Subcutaneous adipose tissue (tissue), 4 donors: ENCODE data around the gene KCNIP4. TPM values are rescaled to one million over a fixed set of nuclear protein-coding genes. Genes with fewer than 3 reads are reported as not detected.

Source experiments
- CTCF ChIP-seq: fragments of 450-650 bp; IDR thresholded peaks from one replicate; pipeline ENCODE4 v1.5.1; 2016; ENCODE audit warnings: low read depth, mild to moderate bottlenecking, control low read depth, antibody characterized with exemption, moderate library complexity
- total RNA-seq, 4 donors: library from RNA; depleted of rRNA; stranded (reverse); fragments of >200 nt; gene quantifications; one replicate each; pipeline ENCODE4 v1.1.0, GENCODE V29; 2016

The KCNIP4 gene
- total RNA-seq, 4 donors from 2014 or later: 0.34 TPM; not detected in 3

DNA sequence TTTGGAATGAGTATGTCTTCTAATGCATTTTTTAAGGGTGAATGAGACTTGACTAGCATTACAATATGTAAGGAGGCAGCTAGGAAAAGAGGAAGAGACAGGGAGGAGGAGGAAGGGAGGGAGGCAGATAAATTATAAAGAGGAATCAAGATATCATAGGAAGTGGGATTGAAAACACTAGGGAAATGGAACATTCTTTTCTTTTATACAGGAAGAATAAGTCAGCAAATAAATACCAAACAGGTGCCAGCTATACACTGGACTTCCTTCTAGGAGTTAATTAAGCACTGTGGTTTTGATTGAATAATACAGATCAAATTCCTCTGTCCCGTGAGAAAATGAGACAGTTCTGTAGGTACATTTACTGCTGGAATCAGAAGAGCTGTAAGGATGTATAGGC lies 1169.7 kb downstream of the KCNIP4 start:
- TF ChIP-seq CTCF: no peak

- no peak for TF ChIP-seq CTCF
These were observed 1175.2 kb downstream of the KCNIP4 start for GRCh38 chr4:20773144-20773997.

DNA sequence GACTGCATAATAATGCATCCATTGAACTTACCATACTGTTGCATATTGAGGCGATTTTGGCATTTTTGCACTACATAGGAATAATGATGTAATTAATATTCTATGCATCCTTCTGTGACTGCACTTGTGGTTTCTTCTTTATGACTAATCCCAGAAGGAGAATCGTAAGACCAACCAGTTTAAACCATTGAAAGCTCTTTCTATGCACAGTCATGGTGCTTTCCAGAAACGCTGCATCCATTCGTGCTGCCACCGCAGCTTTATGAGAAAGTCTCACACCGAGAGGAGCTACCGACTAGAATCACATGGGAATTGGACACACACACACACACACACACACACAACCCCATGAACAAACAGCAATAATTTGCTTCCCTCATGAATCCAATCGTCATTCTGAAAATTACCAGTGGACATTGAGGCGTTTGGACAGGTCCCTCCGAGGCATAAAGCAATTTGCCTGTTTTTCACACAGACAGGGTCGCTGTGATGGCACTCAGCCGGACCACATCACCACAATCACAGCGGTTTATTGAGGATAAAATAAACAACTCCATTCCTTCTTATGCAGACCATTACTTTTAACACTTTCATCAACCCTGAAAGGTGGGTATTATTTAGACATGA lies 1184.1 kb downstream of the KCNIP4 start:
- TF ChIP-seq CTCF: no peak

GRCh38 chr4:20761826-20762225 lies 1186.7 kb downstream of the KCNIP4 start:
- TF ChIP-seq CTCF: no peak

GRCh38 chr4:20761382-20761781 lies 1187.2 kb downstream of the KCNIP4 start:
- no peak for TF ChIP-seq CTCF

- TF ChIP-seq CTCF: no peak
These were observed 1188.5 kb downstream of the KCNIP4 start for GRCh38 chr4:20760053-20760452.

- no peak for TF ChIP-seq CTCF
These were observed 1194.5 kb downstream of the KCNIP4 start for GRCh38 chr4:20754036-20754435.
